Osteoblast (primary cell): ENCODE data around the gene RNGTT. TPM values are rescaled to one million over a fixed set of nuclear protein-coding genes. Genes with fewer than 3 reads are reported as not detected.

Experiments
- DNase-seq: peaks from one replicate; pipeline ENCODE4 v3.0.0; 2011; ENCODE audit warnings: low spot score, mixed read lengths; ENCODE audit not compliant: insufficient read length; ENCODE audit errors: missing footprints
- H2AFZ ChIP-seq: 2 replicates; pipeline ENCODE4 v1.6.0; 2011; ENCODE audit warnings: mild to moderate bottlenecking, low read length
- H3K27ac ChIP-seq: 2 replicates; pipeline ENCODE4 v1.5.1; 2011; ENCODE audit warnings: mild to moderate bottlenecking, low read depth, low read length, moderate library complexity
- H3K27me3 ChIP-seq: 2 replicates; pipeline ENCODE4 v1.6.0; 2012; ENCODE audit warnings: mild to moderate bottlenecking, control low read depth, inconsistent platforms, low read length, moderate library complexity; ENCODE audit not compliant: insufficient read depth
- H3K36me3 ChIP-seq: 2 replicates; pipeline ENCODE4 v1.5.1; 2011; ENCODE audit warnings: mild to moderate bottlenecking, low read length, control low read depth, moderate library complexity; ENCODE audit not compliant: insufficient read depth
- H3K4me1 ChIP-seq: 2 replicates; pipeline ENCODE4 v1.5.1; 2011; ENCODE audit warnings: mild to moderate bottlenecking, low read length, control low read depth, moderate library complexity; ENCODE audit not compliant: insufficient read depth
- H3K4me2 ChIP-seq: 2 replicates; pipeline ENCODE4 v1.6.0; 2011; ENCODE audit warnings: mild to moderate bottlenecking, low read length; ENCODE audit not compliant: insufficient read depth
- H3K4me3 ChIP-seq: fragments of 200-600 bp; sonication (generic); 3 replicates; pipeline ENCODE4 v1.5.1; 2012; ENCODE audit warnings: mild to moderate bottlenecking, low read length, inconsistent platforms; ENCODE audit not compliant: insufficient read depth
- H3K79me2 ChIP-seq: 2 replicates; pipeline ENCODE4 v1.6.0; 2012; ENCODE audit warnings: mild to moderate bottlenecking, low read length, control low read depth, inconsistent platforms; ENCODE audit not compliant: insufficient read depth
- H3K9me3 ChIP-seq: 2 replicates; pipeline ENCODE4 v1.5.1; 2011; ENCODE audit warnings: low read depth, low read length, control low read depth
- H4K20me1 ChIP-seq: 2 replicates; pipeline ENCODE4 v1.6.0; 2012; ENCODE audit warnings: mild to moderate bottlenecking, low read length, control low read depth; ENCODE audit not compliant: insufficient read depth
- CTCF ChIP-seq: IDR thresholded peaks from 2 replicates; pipeline ENCODE4 v1.5.1; 2011; ENCODE audit warnings: mild to moderate bottlenecking, low read depth, low read length, moderate library complexity; ENCODE audit errors: extremely low read depth
- total RNA-seq: library from RNA; depleted of rRNA; stranded (reverse); fragments of >200 nt; gene quantifications from 2 replicates; pipeline ENCODE4 v1.2.3, GENCODE V29; 2012

RNGTT gene
- total RNA-seq, 1 donor, result 19.2 TPM

- H3K27me3 ChIP-seq, result no peaks in the 10 kb centered on the region
- H3K4me3 ChIP-seq, result no peak overlapping the region
- TF ChIP-seq CTCF, result no peak
- H3K79me2 ChIP-seq, result peaks cover 5% of the 10 kb centered on the region
- H4K20me1 ChIP-seq, result no peaks in the 10 kb centered on the region
- H3K27ac ChIP-seq, result no peak overlapping the region
- peaks cover 7% of the 10 kb centered on the region for H3K4me1 ChIP-seq
- no peak overlapping the region for H2AFZ ChIP-seq
- no peak overlapping the region for H3K4me2 ChIP-seq
- no peaks in the 10 kb centered on the region for H3K9me3 ChIP-seq
- no peaks in the 10 kb centered on the region for H3K36me3 ChIP-seq
- DNase-seq, result no peak
These were observed 4.5 kb upstream of the RNGTT start for GRCh38 chr6:88967891-88968290.

GRCh38 chr6:88965691-88966090 is 2.3 kb upstream of the RNGTT start:
- H3K4me2 ChIP-seq, result no peak overlapping the region
- peaks cover 7% of the 10 kb centered on the region for H3K4me1 ChIP-seq
- TF ChIP-seq CTCF, result no peak
- H3K27ac ChIP-seq, result no peak overlapping the region
- no peaks in the 10 kb centered on the region for H3K27me3 ChIP-seq
- no peaks in the 10 kb centered on the region for H4K20me1 ChIP-seq
- no peak overlapping the region for H2AFZ ChIP-seq
- peaks cover 26% of the 10 kb centered on the region for H3K79me2 ChIP-seq
- no peaks in the 10 kb centered on the region for H3K36me3 ChIP-seq
- no peak overlapping the region for H3K4me3 ChIP-seq
- no peak for DNase-seq
- H3K9me3 ChIP-seq, result no peaks in the 10 kb centered on the region

GRCh38 chr6:88964509-88964908 is 1.1 kb upstream of the RNGTT start:
- no peaks in the 10 kb centered on the region for H3K9me3 ChIP-seq
- H3K79me2 ChIP-seq, result peaks cover 37% of the 10 kb centered on the region
- H3K27ac ChIP-seq, result no peak overlapping the region
- DNase-seq, result no peak
- peak overlapping the region; percentile 100 for H3K4me3 ChIP-seq
- peaks cover 3% of the 10 kb centered on the region for H4K20me1 ChIP-seq
- H3K4me2 ChIP-seq, result peak overlapping the region; percentile 100
- TF ChIP-seq CTCF, result no peak
- H3K27me3 ChIP-seq, result no peaks in the 10 kb centered on the region
- peaks cover 7% of the 10 kb centered on the region for H3K4me1 ChIP-seq
- no peaks in the 10 kb centered on the region for H3K36me3 ChIP-seq
- peak overlapping the region; percentile 100 for H2AFZ ChIP-seq

GRCh38 chr6:88958842-88959241 is 4.6 kb downstream of the RNGTT start:
- no peak overlapping the region for H3K4me3 ChIP-seq
- no peak overlapping the region for H2AFZ ChIP-seq
- H3K27ac ChIP-seq, result no peak overlapping the region
- H4K20me1 ChIP-seq, result peaks cover 7% of the 10 kb centered on the region
- no peaks in the 10 kb centered on the region for H3K9me3 ChIP-seq
- H3K4me2 ChIP-seq, result no peak overlapping the region
- DNase-seq, result no peak
- H3K4me1 ChIP-seq, result peaks cover under 1% of the 10 kb centered on the region
- peaks cover 83% of the 10 kb centered on the region for H3K79me2 ChIP-seq
- no peaks in the 10 kb centered on the region for H3K36me3 ChIP-seq
- no peaks in the 10 kb centered on the region for H3K27me3 ChIP-seq
- TF ChIP-seq CTCF, result no peak
